ENCODE data around the gene GRM2.

DNA sequence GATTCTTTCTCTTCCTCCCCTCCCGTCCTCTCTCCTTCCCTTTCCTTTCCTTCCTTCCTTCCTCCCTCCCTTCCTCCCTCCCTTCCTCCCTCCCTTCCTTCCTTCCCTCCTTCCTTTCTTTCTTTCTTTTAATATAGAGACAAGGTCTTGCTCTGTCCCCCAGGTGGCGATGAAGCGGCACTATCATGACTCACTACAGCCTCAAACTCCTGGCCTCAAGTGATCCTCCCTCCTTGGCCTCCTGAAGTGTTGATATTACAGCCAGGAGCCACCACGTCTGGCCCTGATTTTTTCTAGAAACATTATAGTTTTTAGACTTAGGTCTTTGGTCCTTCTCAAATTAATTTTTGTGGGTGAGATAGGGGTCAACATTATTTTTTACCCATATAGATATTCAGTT lies 15.5 kb downstream of the GRM2 start:
- TF ChIP-seq, protein P1, sequence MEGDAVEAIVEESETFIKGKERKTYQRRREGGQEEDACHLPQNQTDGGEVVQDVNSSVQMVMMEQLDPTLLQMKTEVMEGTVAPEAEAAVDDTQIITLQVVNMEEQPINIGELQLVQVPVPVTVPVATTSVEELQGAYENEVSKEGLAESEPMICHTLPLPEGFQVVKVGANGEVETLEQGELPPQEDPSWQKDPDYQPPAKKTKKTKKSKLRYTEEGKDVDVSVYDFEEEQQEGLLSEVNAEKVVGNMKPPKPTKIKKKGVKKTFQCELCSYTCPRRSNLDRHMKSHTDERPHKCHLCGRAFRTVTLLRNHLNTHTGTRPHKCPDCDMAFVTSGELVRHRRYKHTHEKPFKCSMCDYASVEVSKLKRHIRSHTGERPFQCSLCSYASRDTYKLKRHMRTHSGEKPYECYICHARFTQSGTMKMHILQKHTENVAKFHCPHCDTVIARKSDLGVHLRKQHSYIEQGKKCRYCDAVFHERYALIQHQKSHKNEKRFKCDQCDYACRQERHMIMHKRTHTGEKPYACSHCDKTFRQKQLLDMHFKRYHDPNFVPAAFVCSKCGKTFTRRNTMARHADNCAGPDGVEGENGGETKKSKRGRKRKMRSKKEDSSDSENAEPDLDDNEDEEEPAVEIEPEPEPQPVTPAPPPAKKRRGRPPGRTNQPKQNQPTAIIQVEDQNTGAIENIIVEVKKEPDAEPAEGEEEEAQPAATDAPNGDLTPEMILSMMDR (conservative IDR thresholded peaks at IDR 0.05 in 1 of 2, IDR thresholded peaks at IDR 0.05 in 1 of 2; ENCODE audit: extremely low read depth in 1 of 2, insufficient read depth in 1 of 2, low read depth in 1 of 2, low read length in 2 of 2) = no peak
- no peak for TF ChIP-seq EZH2 (IDR thresholded peaks at IDR 0.05; ENCODE audit: borderline replicate concordance, low read length)
